H1 (cell line): ENCODE measurements around the gene NEFH. TPM values are rescaled to one million over a fixed set of nuclear protein-coding genes. Genes with fewer than 3 reads are reported as not detected.

Experiments
- CTCF ChIA-PET: fragments of 300-600 bp; sonication (Branson Sonifier 250); formaldehyde crosslinking; loops from one replicate; lab custom pipeline; 2021; ENCODE audit not compliant: partially characterized antibody; lab: Charles Lee
- POLR2A ChIA-PET: fragments of 300-600 bp; sonication (Branson Sonifier 250); formaldehyde crosslinking; loops from one replicate; lab custom pipeline; 2021; ENCODE audit warnings: inconsistent platforms; ENCODE audit not compliant: partially characterized antibody; lab: Charles Lee
- DNase-seq, 2 experiments: peaks; one replicate each; pipeline versions ENCODE4 v3.0.0 to v3.0.0-alpha.2; 2010 to 2022; ENCODE audit warnings: low spot score in 2 of 2, low read depth in 1 of 2, mixed read lengths in 1 of 2
- FAIRE-seq: peaks from 2 replicates; lab custom pipeline; 2011; peaks lifted over from hg19 to GRCh38; lab: Jason Lieb, UNC
- H2AFZ ChIP-seq: 2 replicates; pipeline ENCODE4 v1.8.1; 2012; ENCODE audit warnings: low read length, inconsistent platforms
- H2AK5ac ChIP-seq: 2 replicates; pipeline ENCODE4 v1.6.1; 2013; ENCODE audit warnings: low read depth, low read length
- H2BK120ac ChIP-seq: replicated peaks from 2 replicates; pipeline ENCODE3; 2013; ENCODE audit warnings: low read depth, low read length, inconsistent platforms
- H2BK12ac ChIP-seq: 2 replicates; pipeline ENCODE4 v1.6.1; 2013; ENCODE audit warnings: low read depth, low read length
- H2BK15ac ChIP-seq: 2 replicates; pipeline ENCODE4 v1.6.1; 2013; ENCODE audit warnings: low read length
- H2BK20ac ChIP-seq: 2 replicates; pipeline ENCODE4 v1.6.1; 2013; ENCODE audit warnings: low read length
- H2BK5ac ChIP-seq: 2 replicates; pipeline ENCODE4 v1.6.1; 2013; ENCODE audit warnings: low read depth, low read length
- H3K14ac ChIP-seq: 2 replicates; pipeline ENCODE4 v1.6.1; 2013; ENCODE audit warnings: inconsistent platforms; ENCODE audit not compliant: insufficient read length
- H3K18ac ChIP-seq: 2 replicates; pipeline ENCODE4 v1.6.1; 2013; ENCODE audit warnings: low read length; ENCODE audit errors: extremely low read depth
- H3K23ac ChIP-seq: 2 replicates; pipeline ENCODE4 v1.6.1; 2013; ENCODE audit warnings: inconsistent platforms; ENCODE audit not compliant: insufficient read length
- H3K23me2 ChIP-seq: 2 replicates; pipeline ENCODE4 v1.6.1; 2013; ENCODE audit warnings: low read depth, low read length
- H3K27ac ChIP-seq: 2 replicates; pipeline ENCODE4 v1.6.1; 2011; ENCODE audit warnings: low read depth, low read length, inconsistent platforms
- H3K27me3 ChIP-seq, 4 experiments: replicated peaks in 1 of 4; 1 replicate in 1 of 4; 2 replicates in 3 of 4; pipeline versions ENCODE4 v1.6.1 to v1.8.1; 2011 to 2013; ENCODE audit warnings: low read length in 3 of 4, mild to moderate bottlenecking in 3 of 4, inconsistent platforms in 2 of 4, mixed read lengths in 2 of 4, moderate library complexity in 1 of 4; ENCODE audit not compliant: control insufficient read depth in 3 of 4, insufficient read depth in 3 of 4; ENCODE audit errors: extremely low read depth in 1 of 4
- H3K36me3 ChIP-seq, 4 experiments: 2 replicates each; pipeline versions ENCODE4 v1.6.1 to v1.8.1; 2011 to 2013; ENCODE audit warnings: mild to moderate bottlenecking in 4 of 4, low read length in 3 of 4, moderate library complexity in 2 of 4, control low read depth in 1 of 4, inconsistent platforms in 1 of 4; ENCODE audit not compliant: insufficient read depth in 4 of 4, control insufficient read depth in 2 of 4
- H3K4ac ChIP-seq: replicated peaks from 2 replicates; pipeline ENCODE3; 2013; ENCODE audit warnings: low read length, low read depth, mixed read lengths, inconsistent platforms; ENCODE audit not compliant: insufficient read length
- H3K4me1 ChIP-seq, 4 experiments: replicated peaks in 1 of 4; 1 replicate in 1 of 4; 2 replicates in 3 of 4; pipeline versions ENCODE4 v1.6.1 to v1.8.1; 2011 to 2013; ENCODE audit warnings: low read length in 3 of 4, inconsistent platforms in 2 of 4, mixed read lengths in 1 of 4; ENCODE audit not compliant: insufficient read depth in 4 of 4, control insufficient read depth in 3 of 4
- H3K4me2 ChIP-seq, 2 experiments: 2 replicates each; pipeline versions ENCODE4 v1.6.1 to v1.8.1; 2011 to 2013; ENCODE audit warnings: low read depth in 2 of 2, low read length in 2 of 2, control low read depth in 1 of 2, inconsistent platforms in 1 of 2, mild to moderate bottlenecking in 1 of 2; ENCODE audit not compliant: insufficient read depth in 1 of 2
- H3K4me3 ChIP-seq, 4 experiments: fragments of 200-600, 300-600 bp in 1 of 4; sonication (generic), shearing (Covaris generic), sonication (Bioruptor Twin) in 1 of 4; 2 replicates each; pipeline versions ENCODE4 v1.5.1 to v1.8.1; 2011 to 2016; ENCODE audit warnings: low read length in 4 of 4, low read depth in 3 of 4, control low read depth in 2 of 4, inconsistent platforms in 2 of 4, mild to moderate bottlenecking in 2 of 4, mixed read lengths in 1 of 4, moderate library complexity in 1 of 4; ENCODE audit not compliant: insufficient read depth in 2 of 4; ENCODE audit errors: extremely low read depth in 1 of 4
- H3K56ac ChIP-seq: replicated peaks from 2 replicates; pipeline ENCODE3; 2013; ENCODE audit warnings: low read depth, mild to moderate bottlenecking, mixed read lengths, low read length, inconsistent platforms; ENCODE audit not compliant: insufficient read length
- H3K79me1 ChIP-seq: 2 replicates; pipeline ENCODE4 v1.6.1; 2013; ENCODE audit warnings: low read depth, low read length, control low read depth
- H3K79me2 ChIP-seq, 2 experiments: 2 replicates each; pipeline versions ENCODE4 v1.6.1 to v1.8.1; 2012 to 2013; ENCODE audit warnings: low read length in 2 of 2, mild to moderate bottlenecking in 2 of 2, inconsistent platforms in 1 of 2; ENCODE audit not compliant: insufficient read depth in 2 of 2, control insufficient read depth in 1 of 2
- H3K9ac ChIP-seq, 4 experiments: replicated peaks in 1 of 4; 1 replicate in 1 of 4; 2 replicates in 3 of 4; pipeline versions ENCODE4 v1.6.1 to v1.8.1; 2011 to 2013; ENCODE audit warnings: low read depth in 3 of 4, low read length in 3 of 4, control low read depth in 2 of 4, mild to moderate bottlenecking in 2 of 4, moderate library complexity in 2 of 4, inconsistent platforms in 1 of 4; ENCODE audit errors: extremely low read depth in 1 of 4
- H3K9me3 ChIP-seq, 2 experiments: 2 replicates each; pipeline versions ENCODE4 v1.6.1 to v1.8.1; 2012 to 2013; ENCODE audit warnings: mild to moderate bottlenecking in 2 of 2, moderate library complexity in 2 of 2, control low read depth in 1 of 2, inconsistent platforms in 1 of 2, low read depth in 1 of 2, low read length in 1 of 2, mixed read lengths in 1 of 2; ENCODE audit not compliant: insufficient read depth in 2 of 2
- H4K20me1 ChIP-seq, 2 experiments: replicated peaks in 1 of 2; 2 replicates each; pipeline versions ENCODE3 to v1.8.1; 2011 to 2013; ENCODE audit warnings: inconsistent platforms in 2 of 2, low read length in 2 of 2, mild to moderate bottlenecking in 1 of 2; ENCODE audit not compliant: insufficient read depth in 2 of 2, control insufficient read depth in 1 of 2
- H4K5ac ChIP-seq: 2 replicates; pipeline ENCODE4 v1.6.1; 2013; ENCODE audit warnings: low read length, low read depth, mixed read lengths, inconsistent platforms; ENCODE audit not compliant: insufficient read length
- H4K8ac ChIP-seq: 2 replicates; pipeline ENCODE4 v1.8.0; 2013; ENCODE audit warnings: mild to moderate bottlenecking, moderate library complexity, low read length, inconsistent platforms; ENCODE audit not compliant: insufficient read depth; ENCODE audit errors: extremely low read depth
- H4K91ac ChIP-seq: replicated peaks from 2 replicates; pipeline ENCODE3; 2013; ENCODE audit warnings: low read length, mixed read lengths, inconsistent platforms; ENCODE audit not compliant: insufficient read length
- CHD1 ChIP-seq: IDR thresholded peaks from 2 replicates; pipeline ENCODE4 v1.6.1; 2012; ENCODE audit warnings: low read depth, low read length, improper control_type of control experiment
- JUND ChIP-seq: IDR thresholded peaks from 2 replicates; pipeline ENCODE4 v1.6.1; 2011; ENCODE audit warnings: mild to moderate bottlenecking, improper control_type of control experiment, low read length
- KDM5A ChIP-seq: fragments of 200-600 bp; IDR thresholded peaks from 2 replicates; pipeline ENCODE4 v1.7.1; 2012; ENCODE audit warnings: mild to moderate bottlenecking, low read length, inconsistent platforms, mixed read lengths
- RAD21 ChIP-seq, 2 experiments: IDR thresholded peaks in 1 of 2; conservative IDR thresholded peaks in 1 of 2; 2 replicates each; pipeline ENCODE4 v1.6.1; 2011; ENCODE audit warnings: low read depth in 2 of 2, low read length in 2 of 2, improper control_type of control experiment in 1 of 2, inconsistent platforms in 1 of 2, mild to moderate bottlenecking in 1 of 2, moderate library complexity in 1 of 2
- RXRA ChIP-seq: IDR thresholded peaks from 2 replicates; pipeline ENCODE4 v1.6.1; 2011; ENCODE audit warnings: low read depth, mild to moderate bottlenecking, low read length, moderate library complexity; ENCODE audit not compliant: insufficient read depth
- SP1 ChIP-seq: IDR thresholded peaks from 2 replicates; pipeline ENCODE4 v1.6.1; 2011; ENCODE audit warnings: low read depth, low read length
- SUZ12 ChIP-seq: fragments of 200-600 bp; sonication (generic); IDR thresholded peaks from 2 replicates; pipeline ENCODE4 v1.6.1; 2012; ENCODE audit warnings: mild to moderate bottlenecking, inconsistent platforms, low read length, moderate library complexity, mixed read lengths
- TCF12 ChIP-seq: IDR thresholded peaks from 2 replicates; pipeline ENCODE4 v1.6.1; 2011; ENCODE audit warnings: low read depth, mild to moderate bottlenecking, low read length
- TEAD4 ChIP-seq: IDR thresholded peaks from 2 replicates; pipeline ENCODE4 v1.6.1; 2012; ENCODE audit warnings: low read depth, low read length, inconsistent platforms, mixed read lengths
- WGBS, 2 experiments: shearing (Covaris generic) in 1 of 2; methylation state at CpG; one replicate each; pipeline versions ENCODE4 v1.1.6 to v1.1.7; 2013 to 2015; ENCODE audit warnings: low lambda C conversion rate in 2 of 2, mixed read lengths in 2 of 2, inconsistent platforms in 1 of 2, low coverage in 1 of 2, missing lambda C conversion rate in 1 of 2; ENCODE audit not compliant: insufficient replicate concordance in 2 of 2, insufficient coverage in 1 of 2, insufficient read length in 1 of 2; ENCODE audit errors: extremely low coverage in 1 of 2, missing lambda C conversion rate in 1 of 2; 5-methylcytosine and 5-hydroxymethylcytosine counted together
- polyA plus RNA-seq, 7 experiments: library from polyadenylated mRNA; depleted of rRNA in 3 of 7; stranded (reverse) in 5 of 7; unstranded in 2 of 7; fragments of >200 nt in 5 of 7; fragments of 200-250 nt in 2 of 7; gene quantifications; 1 replicate in 5 of 7; 2 replicates in 1 of 7; 4 replicates in 1 of 7; pipeline versions ENCODE4 v1.2.1 to v1.2.3, GENCODE V29; 2011 to 2013; ENCODE audit warnings: missing spikeins in 2 of 7, mixed read lengths in 2 of 7
- total RNA-seq: library from RNA; stranded (reverse); fragmentation: NEBNext Ultra II Directional; extraction: Animal tissue kit (Norgen Biotek cat#: 25700); gene quantifications from 2 replicates; pipeline ENCODE4 v1.2.1, GENCODE V29; 2021
- TF ChIP-seq, protein P1 (sequence below): IDR thresholded peaks from 2 replicates; pipeline ENCODE4 v1.6.1; 2011; ENCODE audit warnings: low read length, improper control_type of control experiment

The NEFH gene
- total and polyA plus RNA-seq, 2 of the 8 experiments (the other 6 are each of a cell fraction or from before 2014, with no cell fraction given) = 0.57 to 2.3 TPM

DNA sequence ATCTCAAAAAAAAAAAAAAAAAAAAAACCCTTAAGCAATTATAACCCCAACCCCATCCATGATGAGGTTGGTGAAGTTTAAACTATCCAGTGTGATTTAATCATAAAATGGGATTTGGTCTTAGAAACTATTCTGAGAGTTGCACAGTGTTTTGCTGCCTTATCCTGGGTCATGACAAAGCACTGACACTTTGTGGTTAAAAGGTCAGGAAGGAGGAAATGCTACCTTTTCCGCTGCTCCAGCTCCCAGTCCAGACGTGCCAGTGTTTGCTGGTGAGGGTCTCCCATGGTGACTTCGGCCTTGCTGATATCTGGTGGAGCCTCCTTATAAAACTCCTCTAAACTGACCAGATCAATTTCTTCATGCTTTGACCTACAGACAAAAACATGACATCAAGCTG is 59.1 kb downstream of the NEFH start:
- H3K27me3 ChIP-seq = no peaks in the 10 kb centered on the region
- TF ChIP-seq KDM5A (no peak), RXRA (no peak), RAD21 (IDR thresholded peaks at IDR 0.05 in 1 of 2, conservative IDR thresholded peaks at IDR 0.05 in 1 of 2; ENCODE audit: low read depth in 2 of 2, low read length in 2 of 2) (no peak), SP1 (no peak), CHD1 (no peak), JUND (no peak), TEAD4 (no peak), TCF12 (no peak), SUZ12 (no peak)
- TF ChIP-seq, protein P1, sequence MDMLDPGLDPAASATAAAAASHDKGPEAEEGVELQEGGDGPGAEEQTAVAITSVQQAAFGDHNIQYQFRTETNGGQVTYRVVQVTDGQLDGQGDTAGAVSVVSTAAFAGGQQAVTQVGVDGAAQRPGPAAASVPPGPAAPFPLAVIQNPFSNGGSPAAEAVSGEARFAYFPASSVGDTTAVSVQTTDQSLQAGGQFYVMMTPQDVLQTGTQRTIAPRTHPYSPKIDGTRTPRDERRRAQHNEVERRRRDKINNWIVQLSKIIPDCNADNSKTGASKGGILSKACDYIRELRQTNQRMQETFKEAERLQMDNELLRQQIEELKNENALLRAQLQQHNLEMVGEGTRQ = no peak

More for the DNA sequence above, 59.1 kb downstream of the NEFH start:
- H2AK5ac ChIP-seq = no peak overlapping the region
- H2BK12ac ChIP-seq = no peak overlapping the region
- peaks cover 14 to 72% (median 48%) of the 10 kb centered on the region in 4 experiments; a peak in 7 of 8 replicates for H3K36me3 ChIP-seq
- no peak overlapping the region for H4K5ac ChIP-seq
- no peaks in the 10 kb centered on the region for H3K23me2 ChIP-seq
- H2BK20ac ChIP-seq = no peak overlapping the region
- H3K79me1 ChIP-seq = no peaks in the 10 kb centered on the region
- no peak overlapping the region for H3K23ac ChIP-seq
- H2BK5ac ChIP-seq = no peak overlapping the region
- 90% methylated on average over 3 of the region's 3 CpGs; no CpG with 5 or more reads in 1 of the 2 experiments for WGBS, 2 experiments
- H2BK15ac ChIP-seq = no peak overlapping the region
- no peak overlapping the region for H3K27ac ChIP-seq
- H3K4me3 ChIP-seq = no peak overlapping the region
- H3K9ac ChIP-seq = no peak overlapping the region
- CTCF ChIA-PET = interaction anchor here (1.8 kb wide), 1 partner anchor 15 kb away, joined by 3 read pairs; no protein-coding TSS in a partner anchor
- FAIRE-seq (no peak), DNase-seq (no peak)
- H3K79me2 ChIP-seq = no peaks in the 10 kb centered on the region
- POLR2A ChIA-PET = no interaction called here
- H3K4me1 ChIP-seq = no peaks in the 10 kb centered on the region
- H4K8ac ChIP-seq = no peak overlapping the region
- H3K14ac ChIP-seq = no peak overlapping the region
- no peak overlapping the region for H3K18ac ChIP-seq
- H3K56ac ChIP-seq = no peak overlapping the region
- no peak overlapping the region for H2BK120ac ChIP-seq
- no peak overlapping the region for H4K91ac ChIP-seq
- peaks cover 0 to 1% of the 10 kb centered on the region in 2 experiments for H4K20me1 ChIP-seq
- H3K9me3 ChIP-seq = no peaks in the 10 kb centered on the region
- no peak overlapping the region for H2AFZ ChIP-seq
- H3K4ac ChIP-seq = no peak overlapping the region
- no peak overlapping the region for H3K4me2 ChIP-seq
